Measurements from ENCODE around the gene HOXB3.

Gene HOXB3

DNA sequence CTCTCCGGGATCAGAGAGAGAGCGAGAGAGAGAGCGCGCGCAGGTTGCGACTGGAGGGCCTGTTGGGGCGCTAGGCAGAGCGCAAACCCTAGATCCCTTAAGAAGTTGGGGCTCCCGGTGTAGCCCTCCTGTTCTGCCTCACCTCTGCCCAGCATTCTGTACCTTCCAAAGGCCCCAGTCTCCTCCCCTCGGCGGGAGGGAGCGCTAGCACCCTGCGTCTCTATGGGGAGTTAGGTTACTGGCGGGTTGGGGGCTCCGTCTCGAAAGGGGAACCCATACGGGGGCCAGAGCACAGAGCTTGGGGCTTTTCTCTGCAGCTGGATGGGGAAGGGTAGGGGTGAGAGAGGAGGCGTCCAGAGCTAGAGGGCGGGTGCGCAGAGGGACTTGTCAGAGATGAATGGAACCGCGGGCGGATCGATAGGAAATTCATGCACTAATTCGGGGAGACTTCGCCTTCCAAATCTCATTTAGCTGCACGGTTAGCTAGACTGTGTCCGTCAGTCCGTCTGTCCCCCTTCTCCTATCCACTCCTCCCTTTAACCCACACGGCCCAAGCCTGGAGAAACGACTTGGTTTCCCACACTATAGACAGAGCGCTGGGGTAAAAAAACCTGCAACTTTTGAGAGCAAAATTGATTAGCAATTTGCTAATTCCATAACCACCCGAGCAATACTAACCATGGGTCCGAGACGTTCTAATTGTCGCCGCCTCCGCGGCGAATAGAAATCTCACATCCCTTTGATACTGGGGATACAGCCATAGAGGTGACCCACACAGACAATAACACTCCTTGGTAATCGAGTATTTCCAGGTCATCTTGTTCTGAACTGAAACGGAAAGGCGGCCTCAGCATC lies 11.2 kb downstream of the HOXB3 start:
- H3K4me2 ChIP-seq (ENCODE audit: low read length), result no peak overlapping the region
- no peaks in the 10 kb centered on the region for H4K20me1 ChIP-seq (ENCODE audit: insufficient read depth, low read length)
- no peaks in the 10 kb centered on the region for H3K9me3 ChIP-seq (ENCODE audit: low read length)
- no peaks in the 10 kb centered on the region for H3K9me2 ChIP-seq (ENCODE audit: low read depth, low read length)
- no peaks in the 10 kb centered on the region for H3F3A ChIP-seq (ENCODE audit: insufficient read depth, low read length)
- H3K4me3 ChIP-seq (ENCODE audit: low read depth, low read length, poor library complexity, severe bottlenecking), result no peak overlapping the region
- H3K27ac ChIP-seq (ENCODE audit: low read depth, low read length, poor library complexity, severe bottlenecking), result no peak overlapping the region
- H3K9ac ChIP-seq (ENCODE audit: low read length), result no peak overlapping the region
- H3K36me3 ChIP-seq (ENCODE audit: insufficient read depth, low read length), result no peaks in the 10 kb centered on the region
- no peak for TF ChIP-seq CTCF (IDR thresholded peaks at IDR 0.05; ENCODE audit: low read length)
- TF ChIP-seq EZH2 (IDR thresholded peaks at IDR 0.05; ENCODE audit: borderline replicate concordance, low read length), result no peak
- H3K79me2 ChIP-seq (ENCODE audit: insufficient read depth, low read length), result no peaks in the 10 kb centered on the region
- peaks cover 6% of the 10 kb centered on the region; the same call in 1 of the 2 replicates for H3K27me3 ChIP-seq (ENCODE audit: insufficient read depth, low read length)
- H3K4me1 ChIP-seq (ENCODE audit: insufficient read depth, low read length, severe bottlenecking), result no peaks in the 10 kb centered on the region
- H2AFZ ChIP-seq (ENCODE audit: low read length), result no peak overlapping the region

GRCh38 chr17:48577946-48578615 lies 12.0 kb downstream of the HOXB3 start, which contains the start of gene HOXB4:
HOXB4 (minus strand) TSS chr17:48578350; CDS start chr17:48578319, 31 bp downstream.
- H3K9me2 ChIP-seq (ENCODE audit: low read depth, low read length), result no peaks in the 10 kb centered on the region
- no peaks in the 10 kb centered on the region for H3F3A ChIP-seq (ENCODE audit: insufficient read depth, low read length)
- no peak within 1 kb of the TSS for H3K27ac ChIP-seq (ENCODE audit: low read depth, low read length, poor library complexity, severe bottlenecking)
- no peaks in the 10 kb centered on the region for H3K9me3 ChIP-seq (ENCODE audit: low read length)
- TF ChIP-seq EZH2 (IDR thresholded peaks at IDR 0.05; ENCODE audit: borderline replicate concordance, low read length) (no peak), CTCF (IDR thresholded peaks at IDR 0.05; ENCODE audit: low read length) (no peak)
- no peak within 1 kb of the TSS for H3K4me3 ChIP-seq (ENCODE audit: low read depth, low read length, poor library complexity, severe bottlenecking)
- H3K4me1 ChIP-seq (ENCODE audit: insufficient read depth, low read length, severe bottlenecking), result no peaks in the 10 kb centered on the region
- H4K20me1 ChIP-seq (ENCODE audit: insufficient read depth, low read length), result no peaks in the 10 kb centered on the region
- H3K79me2 ChIP-seq (ENCODE audit: insufficient read depth, low read length), result no peaks in the 10 kb centered on the region
- peaks cover 6% of the 10 kb centered on the region; the same call in 1 of the 2 replicates for H3K27me3 ChIP-seq (ENCODE audit: insufficient read depth, low read length)
- no peak within 1 kb of the TSS for H3K9ac ChIP-seq (ENCODE audit: low read length)
- H3K4me2 ChIP-seq (ENCODE audit: low read length), result no peak within 1 kb of the TSS
- H2AFZ ChIP-seq (ENCODE audit: low read length), result no peak within 1 kb of the TSS
- no peaks in the 10 kb centered on the region for H3K36me3 ChIP-seq (ENCODE audit: insufficient read depth, low read length)

DNA sequence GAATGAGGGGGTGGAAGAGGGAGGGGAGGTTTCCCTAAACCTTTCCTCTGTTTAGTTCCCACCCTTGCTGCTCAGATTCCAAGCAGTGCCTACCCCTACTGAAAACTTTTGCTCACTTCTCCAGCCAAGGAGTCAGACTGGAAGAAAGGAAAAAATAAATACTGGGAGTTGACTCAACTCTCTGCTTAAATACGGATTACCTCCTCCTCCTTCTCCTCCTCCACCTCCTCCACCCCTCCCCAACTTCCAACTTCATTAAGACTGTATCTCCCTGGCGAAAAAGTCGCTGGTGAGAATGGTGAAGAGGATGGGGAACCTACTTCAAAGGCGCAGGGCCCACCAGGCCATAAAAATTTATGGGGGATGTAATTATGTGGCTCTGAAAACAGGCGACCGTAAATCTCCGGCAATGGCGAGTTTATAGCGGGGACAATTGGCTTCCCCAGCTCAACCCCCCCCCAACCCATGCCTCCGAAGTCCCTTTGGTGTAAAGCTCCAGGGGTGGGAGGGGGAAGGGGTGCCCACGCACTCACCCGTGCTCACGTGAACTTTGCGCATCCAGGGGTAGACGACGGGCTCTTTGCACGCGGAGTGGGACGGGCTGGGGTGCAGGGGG lies 12.6 kb downstream of the HOXB3 start:
- Histone ChIP-seq H3K27ac (ENCODE audit: low read depth, low read length, poor library complexity, severe bottlenecking) (no peak overlapping the region), H3K9me3 (ENCODE audit: low read length) (no peaks in the 10 kb centered on the region), H4K20me1 (ENCODE audit: insufficient read depth, low read length) (no peaks in the 10 kb centered on the region), H3K4me3 (ENCODE audit: low read depth, low read length, poor library complexity, severe bottlenecking) (no peak overlapping the region), H3K36me3 (ENCODE audit: insufficient read depth, low read length) (no peaks in the 10 kb centered on the region), H3K79me2 (ENCODE audit: insufficient read depth, low read length) (no peaks in the 10 kb centered on the region), H3K9me2 (ENCODE audit: low read depth, low read length) (no peaks in the 10 kb centered on the region), H3K4me2 (ENCODE audit: low read length) (no peak overlapping the region), H3K9ac (ENCODE audit: low read length) (no peak overlapping the region), H3F3A (ENCODE audit: insufficient read depth, low read length) (no peaks in the 10 kb centered on the region), H3K27me3 (ENCODE audit: insufficient read depth, low read length) (peaks cover 6% of the 10 kb centered on the region; the same call in 1 of the 2 replicates), H3K4me1 (ENCODE audit: insufficient read depth, low read length, severe bottlenecking) (no peaks in the 10 kb centered on the region), H2AFZ (ENCODE audit: low read length) (no peak overlapping the region)
- TF ChIP-seq EZH2 (IDR thresholded peaks at IDR 0.05; ENCODE audit: borderline replicate concordance, low read length), result no peak
- no peak for TF ChIP-seq CTCF (IDR thresholded peaks at IDR 0.05; ENCODE audit: low read length)
